Left ventricle myocardium superior (tissue), 1 donor: Measurements from ENCODE around the gene PIGO. TPM values are rescaled to one million over a fixed set of nuclear protein-coding genes. Genes with fewer than 3 reads are reported as not detected.

Source experiments
- ATAC-seq: fragments of 200-7000 bp; cut with Tn5 transposase; one replicate; pipeline ENCODE4 v1.9.1; 2020; ENCODE audit warnings: mild to moderate bottlenecking, moderate library complexity
- DNase-seq: peaks from one replicate; pipeline ENCODE4 v3.0.0-alpha.2; 2020
- intact Hi-C: fragments of 100-400 bp; cut with micrococcal nuclease; formaldehyde crosslinking; loops from one replicate; pipeline ENCODE4 v1.11.0; 2022
- total RNA-seq: library from RNA; stranded (reverse); fragmentation: NEBNext Ultra II Directional; extraction: Animal tissue kit (Norgen Biotek cat#: 25700); gene quantifications from one replicate; pipeline ENCODE4 v1.2.1, GENCODE V29; 2021
- donor health status: DM: no; HTN: yes; CAD: no; lungs with severe emphysema.

The PIGO gene
- total RNA-seq, 1 donor from 2014 or later = 9.5 TPM

DNA sequence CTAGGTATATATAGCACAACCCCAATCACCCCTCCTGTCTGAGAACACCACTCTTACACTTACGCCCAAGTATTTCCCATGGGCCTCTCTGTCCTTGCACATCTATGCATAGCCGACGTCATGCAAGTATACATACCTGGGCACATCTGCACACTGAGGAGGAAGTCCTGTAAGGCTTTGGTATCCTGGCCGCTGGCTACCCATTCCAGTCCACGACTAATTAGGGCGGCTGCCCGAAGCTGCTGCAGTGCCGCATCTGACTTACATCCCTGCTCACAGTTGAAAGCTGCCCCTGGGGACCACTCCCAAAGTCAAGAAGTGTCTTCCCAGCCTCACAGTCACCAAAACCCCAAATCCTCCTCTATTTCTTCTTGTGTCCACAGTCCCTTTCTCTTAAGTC lies 21.6 kb downstream of the PIGO start:
- no peak for ATAC-seq

GRCh38 chr9:35074141-35074540 lies 22.2 kb downstream of the PIGO start:
- no peak for DNase-seq
- intact Hi-C loops = no loop called here
- no peak for ATAC-seq

More for the DNA sequence above, 21.6 kb downstream of the PIGO start:
- no peak for DNase-seq
- intact Hi-C loops = no loop called here

DNA sequence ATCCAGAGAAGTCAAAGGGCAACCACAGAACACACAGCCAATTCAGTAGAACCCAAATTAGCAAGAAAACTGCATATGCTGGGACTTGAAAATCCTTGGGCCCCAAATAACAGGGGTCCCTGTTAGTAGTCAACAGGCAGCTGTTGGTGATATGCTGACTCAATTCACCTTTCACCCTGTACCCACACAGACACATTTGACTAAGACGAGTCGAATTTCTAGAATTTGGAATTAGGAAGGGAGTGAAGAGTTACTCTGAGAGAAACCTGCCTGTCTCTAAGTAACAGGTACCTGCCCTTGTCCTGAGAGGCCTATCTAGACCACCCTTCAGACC lies 23.1 kb downstream of the PIGO start:
- intact Hi-C loops = no loop called here
- ATAC-seq (no peak), DNase-seq (no peak)

GRCh38 chr9:35072461-35073278 lies 23.7 kb downstream of the PIGO start, which contains the start of gene VCP:
TSS of gene VCP (minus strand) at chr9:35072625. CDS start at chr9:35072353, 272 bp downstream.
- DNase-seq (peak; percentile 98), ATAC-seq (peak; percentile 92)
- intact Hi-C loops = no loop called here

DNA sequence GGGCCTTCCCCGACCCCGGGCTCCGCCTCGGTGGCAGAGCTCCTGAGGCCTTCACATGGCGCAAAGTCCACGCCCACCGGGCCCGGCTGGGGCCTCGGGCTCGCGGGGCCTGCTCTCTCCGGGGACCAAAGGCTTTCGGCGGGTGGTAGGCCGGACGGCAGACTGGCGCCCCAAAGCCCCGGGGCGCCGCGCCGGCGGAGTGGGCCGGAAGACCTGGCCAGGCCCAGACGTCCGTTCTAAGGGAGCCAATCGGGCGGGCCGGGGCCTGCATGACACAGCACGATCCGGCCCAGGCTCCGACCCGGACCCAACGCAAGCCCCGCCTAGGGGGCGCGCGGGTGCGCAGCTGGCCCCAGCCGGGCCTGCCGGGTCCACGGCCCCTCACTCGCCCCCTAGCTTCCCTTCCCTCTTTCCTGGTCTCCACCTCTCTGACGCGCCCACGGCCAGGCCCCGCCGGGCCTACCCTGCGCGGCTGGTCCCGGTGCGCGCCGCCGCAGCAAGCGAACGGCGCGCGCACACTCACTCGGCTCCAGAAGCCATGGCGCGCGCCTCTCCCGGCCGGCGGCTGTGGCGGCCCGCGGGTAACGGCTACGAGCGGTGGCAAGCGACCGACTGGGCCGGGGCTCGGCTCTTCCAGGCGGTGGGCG lies 24.5 kb downstream of the PIGO start:
- intact Hi-C loops = no loop called here
- DNase-seq (peak; percentile 92), ATAC-seq (peak; percentile 83)

- no peak for ATAC-seq
- intact Hi-C loops = no loop called here
- DNase-seq = no peak
These were observed 25.3 kb downstream of the PIGO start for GRCh38 chr9:35070823-35071813.

GRCh38 chr9:35069020-35069419 lies 27.4 kb downstream of the PIGO start:
- ATAC-seq (no peak), DNase-seq (no peak)
- intact Hi-C loops = no loop called here

DNA sequence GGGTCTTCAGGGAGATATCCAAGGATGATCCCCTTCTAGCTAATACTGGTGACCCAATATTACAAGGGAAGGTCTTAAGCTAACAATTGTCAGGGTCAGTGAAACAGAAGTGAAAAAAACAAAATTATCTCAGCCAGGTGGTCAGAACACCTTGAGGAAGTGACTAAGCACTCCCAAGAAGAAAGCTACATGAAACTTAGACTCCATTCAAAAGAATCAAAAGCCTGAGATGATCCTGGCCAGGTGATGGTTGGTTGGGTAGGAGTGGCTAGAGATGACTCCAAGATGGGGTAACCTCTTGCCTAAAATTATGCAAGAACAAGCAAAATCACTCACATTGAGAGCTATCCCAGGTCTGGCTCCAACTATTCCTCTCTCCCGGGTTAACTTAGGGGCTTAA lies 29.3 kb downstream of the PIGO start:
- intact Hi-C loops = no loop called here
- DNase-seq = no peak
- ATAC-seq = no peak

- no peak for ATAC-seq
- intact Hi-C loops = no loop called here
These were observed 35.7 kb downstream of the PIGO start for GRCh38 chr9:35060548-35061207.

GRCh38 chr9:35059438-35059837 lies 37.0 kb downstream of the PIGO start:
- intact Hi-C loops = no loop called here
- DNase-seq (no peak), ATAC-seq (no peak)

More at GRCh38 chr9:35060548-35061207, 35.7 kb downstream of the PIGO start:
- no peak for DNase-seq

- ATAC-seq (no peak), DNase-seq (no peak)
- intact Hi-C loops = no loop called here
These were observed 39.1 kb downstream of the PIGO start for GRCh38 chr9:35057271-35057620.

DNA sequence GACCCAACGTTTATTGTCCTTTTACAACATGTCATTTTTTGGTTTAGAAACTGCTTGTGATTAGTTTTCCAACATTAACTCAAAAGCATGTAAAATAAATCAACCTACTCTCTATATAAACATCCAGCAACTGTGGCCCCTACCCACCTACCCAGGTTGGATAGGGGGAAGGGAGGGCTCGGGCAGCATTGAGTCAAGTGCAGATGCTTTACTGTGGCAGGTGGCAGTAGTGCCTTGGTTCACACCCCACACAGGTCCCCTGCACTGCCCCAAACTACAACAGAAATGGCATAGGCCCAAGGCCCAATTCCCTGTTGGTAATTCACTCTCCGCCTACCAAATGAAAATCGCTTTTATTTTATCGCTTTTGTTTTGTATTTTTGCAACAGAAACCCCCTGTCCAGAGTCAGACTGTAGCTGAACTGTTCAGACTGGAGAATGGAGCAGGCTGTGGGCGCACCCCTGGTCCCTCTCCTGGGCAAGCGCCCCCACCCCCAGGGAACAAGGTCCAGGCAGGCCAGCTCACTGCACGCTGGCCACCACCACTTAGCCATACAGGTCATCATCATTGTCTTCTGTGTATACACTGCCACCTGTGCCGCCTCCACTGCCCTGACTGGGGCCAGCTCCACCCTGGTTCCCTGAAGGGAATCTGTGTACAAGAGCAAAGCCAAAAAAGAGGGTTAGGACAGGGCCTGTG lies 39.7 kb downstream of the PIGO start:
- intact Hi-C loops = no loop called here
- peak; percentile 23 for ATAC-seq

DNA sequence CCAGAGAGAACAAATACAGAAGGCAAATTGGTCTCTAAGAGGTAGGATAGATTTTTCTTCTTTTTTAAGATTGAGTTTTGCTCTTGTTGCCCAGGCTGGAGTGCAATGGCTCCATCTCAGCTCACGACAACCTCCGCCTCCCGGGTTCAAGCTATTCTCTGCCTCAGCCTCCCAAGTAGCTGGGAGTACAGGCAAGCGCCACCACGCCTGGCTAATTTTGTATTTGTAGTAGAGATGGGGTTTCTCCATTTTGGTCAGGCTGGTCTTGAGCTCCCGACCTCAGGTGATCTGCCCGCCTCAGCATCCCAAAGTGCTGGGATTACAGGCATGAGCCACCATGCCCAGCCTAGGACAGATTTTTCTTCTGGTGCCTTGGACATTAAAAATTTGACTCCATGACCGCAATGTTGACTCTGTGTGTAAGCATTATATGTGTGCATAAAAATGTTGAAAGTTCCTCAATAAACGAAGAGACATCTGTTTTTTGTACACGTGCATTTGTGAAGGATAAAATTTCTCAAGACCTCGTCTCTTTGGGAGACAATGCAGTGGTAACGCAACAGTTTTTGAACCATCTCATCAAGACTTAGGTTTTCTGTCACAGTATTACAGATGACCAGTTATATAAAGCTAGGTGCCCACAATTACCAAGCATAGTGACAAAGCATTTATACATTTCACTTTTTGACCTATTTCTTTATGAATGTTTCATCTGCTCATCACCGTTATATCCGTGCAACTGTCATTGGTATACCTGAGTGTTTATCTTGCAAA lies 41.3 kb downstream of the PIGO start:
- ATAC-seq (no peak), DNase-seq (no peak)
- intact Hi-C loops = no loop called here

More for the DNA sequence above, 39.7 kb downstream of the PIGO start:
- DNase-seq = no peak

GRCh38 chr9:35054185-35054835 lies 42.1 kb downstream of the PIGO start:
- no peak for DNase-seq
- intact Hi-C loops = no loop called here
- no peak for ATAC-seq

DNA sequence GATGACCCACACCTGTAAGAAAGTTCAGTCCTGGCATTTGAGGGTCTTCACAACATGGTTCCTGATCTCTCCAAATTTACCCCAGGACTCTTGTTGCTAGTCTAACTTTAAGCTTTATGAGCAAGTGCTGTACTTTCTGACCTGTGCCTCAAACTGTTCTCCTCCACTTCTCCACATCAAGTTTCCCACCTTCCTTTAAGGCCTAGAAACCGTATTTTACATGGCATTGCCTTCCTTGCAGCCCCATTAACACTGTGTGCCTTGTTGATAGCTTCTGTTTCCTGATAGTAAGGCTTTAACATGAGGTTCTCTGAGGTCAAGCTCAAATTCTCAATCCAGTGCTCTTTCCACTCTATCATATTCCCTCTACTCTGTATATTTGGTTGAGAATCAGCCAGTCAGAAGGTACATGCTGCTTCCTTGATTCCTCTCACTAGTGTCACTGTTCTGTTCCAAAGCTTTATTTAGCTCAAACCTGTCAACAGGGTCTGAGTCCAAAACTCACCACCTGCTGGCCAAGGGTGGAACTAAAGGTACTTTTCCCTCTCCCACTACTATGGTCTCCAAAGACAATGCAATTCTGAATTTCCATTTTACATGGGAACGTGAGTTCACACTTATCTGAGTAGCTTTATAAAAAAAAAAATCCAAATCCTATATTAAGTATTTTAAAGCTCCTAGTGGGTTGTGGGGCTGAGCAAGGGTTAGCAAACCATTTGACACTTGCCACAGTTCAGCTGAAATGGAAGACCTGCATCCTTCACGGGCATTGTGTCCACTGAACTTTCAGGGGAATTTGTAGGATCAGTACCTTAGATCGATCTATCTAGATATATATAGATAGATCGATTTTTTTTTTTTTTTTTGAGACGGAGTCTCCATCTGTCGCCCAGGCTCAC lies 45.1 kb downstream of the PIGO start:
- ATAC-seq (peak; percentile 87), DNase-seq (peak; percentile 41)
- intact Hi-C loops = no loop called here

GRCh38 chr9:35048511-35048910 lies 47.9 kb downstream of the PIGO start:
- intact Hi-C loops = no loop called here
- DNase-seq (no peak), ATAC-seq (no peak)
